HepG2 (cell line): ENCODE measurements around the gene SLC19A1. TPM values are rescaled to one million over a fixed set of nuclear protein-coding genes. Genes with fewer than 3 reads are reported as not detected.

Source experiments
- AKNA ChIP-seq: sonication (generic); formaldehyde crosslinking; IDR thresholded peaks from 2 replicates; pipeline ENCODE4 v1.4.0; 2020; ENCODE audit warnings: missing genetic modification reagents, borderline replicate concordance
- ARHGAP35 ChIP-seq: sonication (generic); formaldehyde crosslinking; IDR thresholded peaks from 2 replicates; pipeline ENCODE4 v1.9.0; 2022; ENCODE audit warnings: mild to moderate bottlenecking, inconsistent platforms, moderate library complexity, missing genetic modification reagents, borderline replicate concordance
- GABPB1 ChIP-seq: IDR thresholded peaks from 2 replicates; pipeline ENCODE4 v1.6.1; 2016; ENCODE audit warnings: mild to moderate bottlenecking, missing genetic modification reagents, moderate library complexity, missing compliant biosample characterization
- KAT2B ChIP-seq: fragments of 150-350 bp; IDR thresholded peaks from 2 replicates; pipeline ENCODE4 v1.6.1; 2014; ENCODE audit warnings: low read depth, low read length, borderline replicate concordance
- TBX2 ChIP-seq: sonication (generic); formaldehyde crosslinking; IDR thresholded peaks from 2 replicates; pipeline ENCODE4 v1.5.0; 2020; ENCODE audit warnings: missing genetic modification reagents, mild to moderate bottlenecking, borderline replicate concordance
- THAP9 ChIP-seq: sonication (generic); formaldehyde crosslinking; IDR thresholded peaks from 2 replicates; pipeline ENCODE4; 2020; ENCODE audit warnings: missing genetic modification reagents, mild to moderate bottlenecking, borderline replicate concordance
- TOE1 ChIP-seq: sonication (generic); formaldehyde crosslinking; IDR thresholded peaks from 2 replicates; pipeline ENCODE4 v1.4.0; 2020; ENCODE audit warnings: mild to moderate bottlenecking, missing genetic modification reagents
- ZFP36L1 ChIP-seq: sonication (generic); formaldehyde crosslinking; IDR thresholded peaks from 2 replicates; pipeline ENCODE4 v1.8.0; 2022; ENCODE audit warnings: mild to moderate bottlenecking, missing genetic modification reagents, moderate library complexity
- ZNF441 ChIP-seq: sonication (generic); formaldehyde crosslinking; IDR thresholded peaks from 2 replicates; pipeline ENCODE4 v1.7.0; 2021; ENCODE audit warnings: missing genetic modification reagents, borderline replicate concordance
- ZNF510 ChIP-seq: sonication (generic); formaldehyde crosslinking; IDR thresholded peaks from 2 replicates; pipeline ENCODE4 v1.4.0; 2020; ENCODE audit warnings: low read depth, mild to moderate bottlenecking, missing genetic modification reagents
- ZNF704 ChIP-seq: sonication (generic); formaldehyde crosslinking; IDR thresholded peaks from 2 replicates; pipeline ENCODE4 v1.8.1; 2023; ENCODE audit warnings: mild to moderate bottlenecking, inconsistent platforms, moderate library complexity, missing genetic modification reagents, borderline replicate concordance
- ZNF720 ChIP-seq: sonication (generic); formaldehyde crosslinking; IDR thresholded peaks from 2 replicates; pipeline ENCODE4 v1.4.0; 2020; ENCODE audit warnings: missing genetic modification reagents
- polyA plus RNA-seq, 8 experiments: library from polyadenylated mRNA; depleted of rRNA in 3 of 8; stranded (reverse) in 7 of 8; unstranded in 1 of 8; fragments of >200 nt; fragmentation: Illumina TruSeq in 4 of 8; extraction: Trizol in 4 of 8; gene quantifications; 2 replicates each; pipeline versions ENCODE4 v1.2.1 to v1.2.3, GENCODE V29; 2011 to 2016; ENCODE audit warnings: low read depth in 4 of 8, missing spikeins in 1 of 8, mixed read lengths in 1 of 8; ENCODE audit not compliant: insufficient read depth in 1 of 8
- total RNA-seq, 5 experiments: library from RNA; depleted of rRNA; stranded (reverse); fragments of >200 nt; fragmentation: Illumina TruSeq; extraction: Trizol; gene quantifications; 2 replicates each; pipeline ENCODE4 v1.2.3, GENCODE V29; 2016; ENCODE audit warnings: low read depth in 1 of 5
- TF ChIP-seq, protein P1 (sequence below): sonication (generic); formaldehyde crosslinking; IDR thresholded peaks from 2 replicates; pipeline ENCODE4 v1.5.1; 2020; ENCODE audit warnings: missing genetic modification reagents, mild to moderate bottlenecking, borderline replicate concordance
- TF ChIP-seq, protein P2 (sequence below): sonication (generic); formaldehyde crosslinking; conservative IDR thresholded peaks from 2 replicates; pipeline ENCODE4 v1.8.0; 2022; ENCODE audit warnings: mild to moderate bottlenecking, moderate library complexity, missing genetic modification reagents

Gene SLC19A1
- total and polyA plus RNA-seq, 2 of the 13 experiments (the other 11 are each of a cell fraction or from before 2014, with no cell fraction given): 21.8 to 23.0 TPM

- 0 out of 2 replicates have a peak, but pooled peaks have one; percentile 66 for TF ChIP-seq AKNA (CRISPR knock-in tag)
- TF ChIP-seq, protein P1, sequence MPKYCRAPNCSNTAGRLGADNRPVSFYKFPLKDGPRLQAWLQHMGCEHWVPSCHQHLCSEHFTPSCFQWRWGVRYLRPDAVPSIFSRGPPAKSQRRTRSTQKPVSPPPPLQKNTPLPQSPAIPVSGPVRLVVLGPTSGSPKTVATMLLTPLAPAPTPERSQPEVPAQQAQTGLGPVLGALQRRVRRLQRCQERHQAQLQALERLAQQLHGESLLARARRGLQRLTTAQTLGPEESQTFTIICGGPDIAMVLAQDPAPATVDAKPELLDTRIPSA: peak; percentile 44; the same call in 1 of the 2 replicates
- TF ChIP-seq ZNF720: no peak
- TF ChIP-seq ZNF510 (CRISPR knock-in tag): no peak
- peak; percentile 78; the same call in 1 of the 2 replicates for TF ChIP-seq ZFP36L1 (CRISPR knock-in tag)
- TF ChIP-seq KAT2B: no peak
- peak; percentile 82; the same call in 1 of the 2 replicates for TF ChIP-seq ZNF704 (CRISPR knock-in tag)
- peak; percentile 31; the same call in 1 of the 2 replicates for TF ChIP-seq TOE1 (CRISPR knock-in tag)
- TF ChIP-seq ZNF441: peak; percentile 75; the same call in 1 of the 2 replicates
- TF ChIP-seq GABPB1: peak; percentile 85
- TF ChIP-seq, protein P2, sequence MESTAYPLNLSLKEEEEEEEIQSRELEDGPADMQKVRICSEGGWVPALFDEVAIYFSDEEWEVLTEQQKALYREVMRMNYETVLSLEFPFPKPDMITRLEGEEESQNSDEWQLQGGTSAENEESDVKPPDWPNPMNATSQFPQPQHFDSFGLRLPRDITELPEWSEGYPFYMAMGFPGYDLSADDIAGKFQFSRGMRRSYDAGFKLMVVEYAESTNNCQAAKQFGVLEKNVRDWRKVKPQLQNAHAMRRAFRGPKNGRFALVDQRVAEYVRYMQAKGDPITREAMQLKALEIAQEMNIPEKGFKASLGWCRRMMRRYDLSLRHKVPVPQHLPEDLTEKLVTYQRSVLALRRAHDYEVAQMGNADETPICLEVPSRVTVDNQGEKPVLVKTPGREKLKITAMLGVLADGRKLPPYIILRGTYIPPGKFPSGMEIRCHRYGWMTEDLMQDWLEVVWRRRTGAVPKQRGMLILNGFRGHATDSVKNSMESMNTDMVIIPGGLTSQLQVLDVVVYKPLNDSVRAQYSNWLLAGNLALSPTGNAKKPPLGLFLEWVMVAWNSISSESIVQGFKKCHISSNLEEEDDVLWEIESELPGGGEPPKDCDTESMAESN: peak; percentile 72
- TF ChIP-seq ARHGAP35 (CRISPR knock-in tag): peak; percentile 81
- peak; percentile 18; the same call in 1 of the 2 replicates for TF ChIP-seq TBX2 (CRISPR knock-in tag)
- peak; percentile 84; the same call in 1 of the 2 replicates for TF ChIP-seq THAP9 (CRISPR knock-in tag)
Measured at GRCh38 chr21:45555557-45556301, 13.5 kb upstream of the SLC19A1 start (continued).
